Breast epithelium (tissue), 4 donors: Measurements from ENCODE around the gene GJB6. TPM values are rescaled to one million over a fixed set of nuclear protein-coding genes. Genes with fewer than 3 reads are reported as not detected.

Experiments used
- DNase-seq, 2 donors: peaks; one replicate each; pipeline ENCODE4 v3.0.0-alpha.2; 2019; ENCODE audit warnings: low spot score in 2 of 2
- H3K27ac ChIP-seq, 2 donors: fragments of 200-600 bp; sonication (generic) in 1 of 2; one replicate each; pipeline ENCODE4 v1.5.1; 2016 to 2019; ENCODE audit warnings: mild to moderate bottlenecking in 1 of 2
- H3K27me3 ChIP-seq, 2 donors: fragments of 200-600 bp; sonication (generic) in 1 of 2; one replicate each; pipeline versions ENCODE4 v1.5.1 to v1.6.0; 2017 to 2019; ENCODE audit warnings: control low read depth in 1 of 2, mild to moderate bottlenecking in 1 of 2
- H3K36me3 ChIP-seq: fragments of 200-600 bp; one replicate; pipeline ENCODE4 v1.5.1; 2019
- H3K4me1 ChIP-seq, 2 donors: fragments of 200-600 bp; sonication (generic); one replicate each; pipeline ENCODE4 v1.5.1; 2016 to 2019; ENCODE audit warnings: control low read depth in 1 of 2
- H3K4me3 ChIP-seq, 3 donors: fragments of 200-600 bp; sonication (generic); 1 replicate in 2 of 3; 2 replicates in 1 of 3; pipeline ENCODE4 v1.5.1; 2016 to 2019; ENCODE audit warnings: mild to moderate bottlenecking in 3 of 3, moderate library complexity in 2 of 3
- H3K9me3 ChIP-seq, 2 donors: fragments of 200-600 bp; sonication (generic) in 1 of 2; one replicate each; pipeline ENCODE4 v1.5.1; 2016 to 2019; ENCODE audit warnings: control low read depth in 1 of 2
- CTCF ChIP-seq, 3 donors: fragments of 450-650 bp; IDR thresholded peaks; one replicate each; pipeline ENCODE4 v1.5.1; 2016 to 2017; ENCODE audit warnings: antibody characterized with exemption in 3 of 3, mild to moderate bottlenecking in 3 of 3, moderate library complexity in 3 of 3
- POLR2A ChIP-seq: fragments of 450-650 bp; IDR thresholded peaks from one replicate; pipeline ENCODE4 v1.6.1; 2016; ENCODE audit warnings: antibody characterized with exemption, mild to moderate bottlenecking, moderate library complexity
- POLR2AphosphoS5 ChIP-seq, 3 donors: sonication (generic); formaldehyde crosslinking; IDR thresholded peaks; one replicate each; pipeline ENCODE4 v1.6.1; 2017; ENCODE audit warnings: antibody characterized with exemption in 3 of 3
- intact Hi-C: fragments of 100-400 bp; cut with DNase I; formaldehyde crosslinking; loops from one replicate; pipeline ENCODE4 v1.15.1; 2023; ENCODE audit warnings: low total_unique reads
- total RNA-seq, 3 donors: library from RNA; depleted of rRNA; stranded (reverse); fragments of >200 nt; gene quantifications; one replicate each; pipeline ENCODE4 v1.1.0, GENCODE V29; 2016

GJB6 gene
- total RNA-seq, 3 donors from 2014 or later: not detected

- no peak for DNase-seq
- Histone ChIP-seq H3K27me3 (peaks cover 9 to 56% of the 10 kb centered on the region in 2 donors), H3K4me3 (peak overlapping the region; percentile 50 to 73 (median 53)), H3K9me3 (no peaks in the 10 kb centered on the region), H3K36me3 (no peaks in the 10 kb centered on the region), H3K4me1 (peaks cover 9 to 10% of the 10 kb centered on the region in 2 donors), H3K27ac (no peak overlapping the region)
- intact Hi-C loops: no loop called here
- no peak for TF ChIP-seq POLR2AphosphoS5 (IDR thresholded peaks at IDR 0.05)
- TF ChIP-seq CTCF (IDR thresholded peaks at IDR 0.05): no peak
- TF ChIP-seq POLR2A: no peak
Observed at GRCh38 chr13:20192158-20192835, 39.8 kb downstream of the GJB6 start.

GRCh38 chr13:20191311-20192157 is 40.6 kb downstream of the GJB6 start:
- Histone ChIP-seq H3K27me3 (peaks cover 9 to 56% of the 10 kb centered on the region in 2 donors), H3K4me1 (peaks cover 9 to 10% of the 10 kb centered on the region in 2 donors)
- intact Hi-C loops: no loop called here

GRCh38 chr13:20190481-20191310 is 41.4 kb downstream of the GJB6 start:
- intact Hi-C loops: no loop called here
- H3K4me1 ChIP-seq: peaks cover 9 to 10% of the 10 kb centered on the region in 2 donors
- H3K9me3 ChIP-seq: no peaks in the 10 kb centered on the region
- H3K27me3 ChIP-seq: peaks cover 9 to 50% of the 10 kb centered on the region in 2 donors
- DNase-seq: no peak
- no peak overlapping the region for H3K27ac ChIP-seq
- H3K36me3 ChIP-seq: no peaks in the 10 kb centered on the region
- no peak overlapping the region for H3K4me3 ChIP-seq
- TF ChIP-seq CTCF (IDR thresholded peaks at IDR 0.05) (no peak), POLR2AphosphoS5 (IDR thresholded peaks at IDR 0.05) (no peak), POLR2A (no peak)

More at GRCh38 chr13:20191311-20192157, 40.6 kb downstream of the GJB6 start:
- no peak for TF ChIP-seq CTCF (IDR thresholded peaks at IDR 0.05)
- no peak for TF ChIP-seq POLR2A
- no peak for TF ChIP-seq POLR2AphosphoS5 (IDR thresholded peaks at IDR 0.05)
- no peaks in the 10 kb centered on the region for H3K36me3 ChIP-seq
- no peak for DNase-seq
- H3K4me3 ChIP-seq: peak overlapping the region; percentile 50 to 73 (median 53)
- H3K9me3 ChIP-seq: no peaks in the 10 kb centered on the region
- H3K27ac ChIP-seq: no peak overlapping the region

- no peak for TF ChIP-seq POLR2A
- H3K27ac ChIP-seq: no peak overlapping the region
- H3K4me3 ChIP-seq: no peak overlapping the region
- H3K4me1 ChIP-seq: peaks cover 9 to 10% of the 10 kb centered on the region in 2 donors
- H3K36me3 ChIP-seq: no peaks in the 10 kb centered on the region
- peaks cover 9 to 44% of the 10 kb centered on the region in 2 donors for H3K27me3 ChIP-seq
- H3K9me3 ChIP-seq: no peaks in the 10 kb centered on the region
- intact Hi-C loops: no loop called here
- DNase-seq: no peak
Observed at GRCh38 chr13:20190076-20190475, 42.0 kb downstream of the GJB6 start.

- intact Hi-C loops: no loop called here
- peaks cover 9 to 10% of the 10 kb centered on the region in 2 donors for H3K4me1 ChIP-seq
- H3K36me3 ChIP-seq: no peaks in the 10 kb centered on the region
- no peaks in the 10 kb centered on the region for H3K9me3 ChIP-seq
- H3K4me3 ChIP-seq: no peak overlapping the region
- TF ChIP-seq CTCF (IDR thresholded peaks at IDR 0.05) (no peak), POLR2AphosphoS5 (IDR thresholded peaks at IDR 0.05) (no peak), POLR2A (no peak)
- no peak overlapping the region for H3K27ac ChIP-seq
- DNase-seq: no peak
- peaks cover 9 to 32% of the 10 kb centered on the region in 2 donors for H3K27me3 ChIP-seq
Observed at GRCh38 chr13:20188667-20189553, 43.2 kb downstream of the GJB6 start.
